T47D (cell line): ENCODE results near the gene KCTD19.

ENCODE experiments used
- DNase-seq, 2 experiments: peaks; one replicate each; pipeline versions ENCODE4 v3.0.0 to v3.0.0-alpha.2; 2011 to 2012; ENCODE audit warnings: low read depth in 1 of 2, low spot score in 1 of 2
- JUND ChIP-seq: IDR thresholded peaks from 2 replicates; pipeline ENCODE4 v1.6.1; 2012; ENCODE audit warnings: low read depth
- in situ Hi-C: cut with HindIII; loops from 2 replicates; pipeline ENCODE4 v1.10.0; 2016; ENCODE audit warnings: low sequenced_read_pairs, low pct_unique_long_range_greater_than_20kb

KCTD19 gene

GRCh38 chr16:67277999-67278772 is 48.4 kb downstream of the KCTD19 start:
- in situ Hi-C loops, result no loop called here
- peak in 1 of 2 experiments; percentile 35 for DNase-seq
- TF ChIP-seq JUND, result no peak

DNA sequence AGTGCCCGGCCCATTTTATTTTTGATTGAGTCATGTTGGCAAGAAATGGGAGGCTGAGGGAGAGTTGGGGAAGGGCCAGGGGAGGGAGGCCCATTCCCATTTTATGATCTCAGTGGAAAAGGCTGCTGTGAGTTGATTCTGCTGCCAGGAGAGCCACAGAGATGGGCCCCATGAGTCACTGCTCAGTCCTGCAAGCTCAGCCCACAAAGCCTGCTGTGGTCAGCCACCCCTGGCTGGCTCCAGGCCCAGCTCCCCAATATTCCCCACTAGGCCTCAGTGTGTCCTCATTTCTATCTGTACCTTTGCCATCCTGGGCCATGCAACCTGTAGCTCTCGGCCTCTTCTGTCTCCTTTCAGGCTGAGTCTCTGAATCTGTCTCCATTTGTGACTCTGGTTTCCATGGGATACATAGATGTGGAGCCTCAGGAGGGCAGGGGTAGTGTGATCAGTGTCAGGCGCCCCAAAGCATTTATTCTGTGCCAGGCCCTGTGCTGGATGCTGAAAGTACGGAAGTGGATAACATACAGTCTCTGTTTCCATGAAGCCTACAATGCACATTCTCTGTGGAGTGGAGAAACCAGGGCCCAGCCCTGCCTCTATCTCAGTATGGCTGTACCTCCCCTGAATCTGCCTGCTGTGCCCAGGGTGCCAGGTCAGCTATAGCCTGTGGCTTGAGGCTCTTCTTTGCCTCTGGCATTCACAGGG is 49.1 kb downstream of the KCTD19 start:
- in situ Hi-C loops, result no loop called here
- no peak for TF ChIP-seq JUND
- DNase-seq, result no peak

DNA sequence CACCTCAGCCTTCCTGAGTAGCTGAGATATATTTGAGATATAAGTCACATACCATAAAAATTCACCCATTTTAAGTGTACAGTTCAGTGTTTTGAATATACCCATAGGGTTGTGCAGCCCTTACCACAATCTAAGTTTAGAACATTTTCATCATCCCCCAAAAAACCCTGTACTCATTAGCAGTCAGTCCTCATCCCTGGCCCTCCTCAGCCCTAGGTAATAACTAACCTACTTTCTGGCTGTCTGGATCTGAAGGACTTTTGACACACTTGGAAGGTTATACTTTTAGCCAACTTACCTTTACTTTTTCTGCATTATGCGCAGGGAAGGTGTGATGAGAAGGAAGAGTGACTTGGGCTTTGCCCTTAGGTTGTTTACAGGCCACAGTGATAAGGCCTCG is 51.2 kb downstream of the KCTD19 start:
- in situ Hi-C loops, result no loop called here
- no peak for TF ChIP-seq JUND
- DNase-seq, result no peak

DNA sequence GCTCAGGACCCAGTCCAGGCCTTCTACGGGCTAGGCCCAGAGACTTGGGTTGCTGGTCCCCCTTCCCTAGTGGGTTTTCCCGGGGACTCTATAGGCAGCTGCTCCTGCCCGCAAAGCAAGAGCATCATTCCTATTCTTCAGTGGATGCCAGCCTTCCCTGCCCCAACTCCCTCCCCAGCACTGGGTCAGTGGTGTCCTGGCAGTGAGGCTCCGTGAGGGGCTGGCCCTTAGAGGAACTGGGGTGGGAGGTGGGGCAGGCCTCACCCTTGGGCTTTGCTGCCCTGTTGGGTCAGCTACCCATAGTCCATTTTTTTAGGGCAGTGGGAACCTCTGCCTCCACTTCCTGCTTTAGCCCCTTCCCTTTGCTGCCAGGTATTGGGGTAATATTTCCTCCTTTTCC is 55.1 kb downstream of the KCTD19 start:
- TF ChIP-seq JUND, result no peak
- DNase-seq, result no peak
- in situ Hi-C loops, result no loop called here

DNA sequence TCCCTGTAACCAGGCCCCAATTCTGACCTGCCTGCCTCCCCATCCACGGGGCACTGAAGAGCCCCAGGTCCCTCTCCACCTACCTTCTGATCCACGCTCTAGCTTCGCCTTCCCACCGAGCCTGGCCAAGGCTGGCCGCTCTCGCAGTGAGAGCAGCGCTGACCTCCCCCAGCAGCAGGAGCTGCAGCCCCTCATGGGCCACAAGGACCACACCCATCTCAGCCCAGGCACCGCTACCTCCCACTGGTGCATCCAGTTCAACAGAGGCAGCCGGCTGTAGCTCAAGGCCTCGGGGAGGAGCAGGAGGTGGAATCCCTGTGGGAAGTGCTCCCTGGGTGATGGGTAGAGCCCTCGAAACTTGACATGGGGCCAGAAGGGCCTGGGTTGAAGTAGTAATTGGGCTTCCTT is 55.6 kb downstream of the KCTD19 start:
- no peak for TF ChIP-seq JUND
- DNase-seq, result no peak
- in situ Hi-C loops, result no loop called here

- DNase-seq, result no peak
- in situ Hi-C loops, result no loop called here
- TF ChIP-seq JUND, result no peak
Measured at GRCh38 chr16:67269766-67270165, 56.8 kb downstream of the KCTD19 start.

- in situ Hi-C loops, result no loop called here
- TF ChIP-seq JUND, result no peak
- no peak for DNase-seq
Measured at GRCh38 chr16:67268136-67268579, 58.4 kb downstream of the KCTD19 start.

DNA sequence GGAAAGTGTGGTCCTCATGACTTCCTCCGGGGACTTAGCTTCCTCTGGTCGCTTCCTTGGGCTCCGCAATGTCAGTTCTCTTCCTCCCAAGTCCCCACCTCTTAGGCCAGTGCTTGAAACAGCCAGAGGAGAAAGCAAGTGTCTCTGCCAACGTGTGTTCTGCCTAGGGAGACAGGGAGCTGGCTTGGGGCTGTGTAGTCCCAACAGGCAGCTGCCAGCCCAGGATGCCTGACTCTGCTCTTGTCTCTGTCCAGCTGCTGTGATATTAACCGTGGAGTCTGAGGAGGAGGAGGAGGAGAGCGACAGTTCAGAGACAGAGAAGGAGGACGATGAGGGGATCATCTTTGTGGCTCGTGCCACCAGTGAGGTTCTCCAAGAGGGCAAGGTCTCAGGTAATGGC is 60.7 kb downstream of the KCTD19 start:
- no peak for DNase-seq
- in situ Hi-C loops, result no loop called here
- TF ChIP-seq JUND, result no peak

- in situ Hi-C loops, result no loop called here
- no peak for DNase-seq
- TF ChIP-seq JUND, result no peak
Measured at GRCh38 chr16:67264866-67265265, 61.7 kb downstream of the KCTD19 start.

GRCh38 chr16:67264277-67264676 is 62.3 kb downstream of the KCTD19 start:
- DNase-seq, result no peak
- no peak for TF ChIP-seq JUND
- in situ Hi-C loops, result no loop called here

DNA sequence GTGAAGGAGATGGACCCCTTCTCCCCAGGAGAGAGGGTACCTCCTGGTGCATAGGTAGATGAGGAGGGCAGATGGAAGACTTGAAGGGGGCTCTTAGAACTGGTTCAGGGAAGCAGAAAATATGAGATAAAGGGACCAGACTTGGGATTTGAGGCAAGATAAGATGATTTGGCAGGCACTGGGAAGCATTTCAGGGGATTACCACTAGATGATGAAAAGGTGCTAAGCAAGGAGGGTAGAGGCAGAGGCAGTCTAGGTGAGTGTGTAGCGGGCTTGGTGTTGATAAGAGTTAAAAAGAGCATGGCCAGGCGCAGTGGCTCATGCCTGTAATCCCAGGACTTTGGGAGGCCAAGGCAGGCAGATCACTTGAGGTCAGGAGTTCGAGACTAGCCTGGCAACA is 63.3 kb downstream of the KCTD19 start:
- in situ Hi-C loops, result no loop called here
- TF ChIP-seq JUND, result no peak
- DNase-seq, result no peak

DNA sequence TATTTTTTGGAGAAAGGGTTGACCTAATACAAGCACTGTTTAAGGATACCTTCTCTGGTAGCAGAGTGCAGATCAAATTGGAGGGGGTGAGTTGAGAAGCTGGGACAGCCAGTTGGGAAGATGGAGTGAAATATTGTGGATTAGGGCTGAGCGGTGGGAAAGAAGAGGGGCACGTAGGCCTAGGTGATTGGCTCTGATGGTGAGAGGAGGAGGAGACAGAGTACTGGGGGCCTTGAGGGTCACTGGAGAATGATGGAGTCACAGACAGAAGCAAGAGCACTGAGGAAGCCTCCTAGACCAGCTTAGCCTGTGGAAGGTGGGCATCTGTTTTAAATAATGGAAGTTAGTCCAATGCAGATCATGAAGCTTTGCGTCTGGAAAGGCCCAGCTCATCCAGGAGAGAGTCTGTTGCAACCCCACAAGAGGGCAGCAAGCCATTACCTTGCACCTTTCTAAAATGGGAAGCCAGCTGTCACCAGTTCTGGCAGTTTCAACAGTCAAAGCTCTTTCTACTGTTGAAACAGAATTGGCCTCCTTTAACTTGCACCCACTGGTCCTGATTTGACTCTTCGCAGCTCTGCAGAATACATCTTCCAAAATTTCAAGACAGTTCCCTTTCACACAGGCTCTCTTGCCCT is 66.0 kb downstream of the KCTD19 start:
- peak; percentile 50 to 76 for DNase-seq
- no peak for TF ChIP-seq JUND
- in situ Hi-C loops, result no loop called here

DNA sequence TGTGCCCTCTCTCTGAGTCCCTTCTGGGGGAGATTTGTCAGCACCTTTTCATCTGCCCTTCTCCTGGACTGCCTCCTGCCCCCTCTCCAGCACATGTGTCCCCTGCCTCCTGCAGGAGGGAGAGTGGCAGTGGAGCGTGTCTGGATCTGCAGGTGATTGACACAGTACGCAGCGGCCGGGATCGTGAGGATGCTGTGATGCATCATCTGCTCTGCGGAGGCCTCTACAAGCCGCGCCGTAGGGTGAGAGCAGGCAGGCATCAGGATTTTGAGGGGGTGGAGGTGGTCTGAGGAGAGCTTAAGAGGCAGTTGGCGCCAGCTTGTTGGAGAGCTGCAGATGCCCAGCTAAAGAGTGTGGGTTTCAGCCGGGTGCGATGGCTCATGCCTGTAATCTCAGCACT is 66.8 kb downstream of the KCTD19 start:
- in situ Hi-C loops, result no loop called here
- no peak for DNase-seq
- no peak for TF ChIP-seq JUND
